CD4-positive, alpha-beta T cell treated with Interleukin-15 for 4 hours (primary cell): ENCODE measurements around the gene GRAMD1C.
"Not testable (repeated sequence)": the region's sequence is repeated elsewhere in the genome, so short reads cannot be mapped to it uniquely, and the experiment has no call there.

Source experiments
- DNase-seq: peaks from one replicate; pipeline ENCODE4 v3.0.0-alpha.2; 2020; ENCODE audit warnings: low spot score

The GRAMD1C gene

GRCh38 chr3:113838631-113839209 lies at the start of gene GRAMD1C:
Gene GRAMD1C (plus strand): TSS chr3:113838788. CDS start chr3:113838910, 122 bp downstream.
- peak; percentile 87 for DNase-seq

GRCh38 chr3:113791381-113791780 lies 47.2 kb upstream of the GRAMD1C start:
- DNase-seq, result no peak

- DNase-seq, result no peak
These were observed 44.1 kb upstream of the GRAMD1C start for GRCh38 chr3:113794526-113794925.

GRCh38 chr3:113795693-113796092 lies 42.9 kb upstream of the GRAMD1C start:
- no peak for DNase-seq

GRCh38 chr3:113802795-113803455 lies 35.7 kb upstream of the GRAMD1C start:
- no peak for DNase-seq

- no peak for DNase-seq
These were observed 33.9 kb upstream of the GRAMD1C start for GRCh38 chr3:113804661-113805060.

GRCh38 chr3:113805249-113805648 lies 33.3 kb upstream of the GRAMD1C start:
- no peak for DNase-seq

GRCh38 chr3:113812854-113813253 lies 25.7 kb upstream of the GRAMD1C start:
- DNase-seq, result no peak

GRCh38 chr3:113819866-113820265 lies 18.7 kb upstream of the GRAMD1C start:
- no peak for DNase-seq

- no peak for DNase-seq
These were observed 13.5 kb upstream of the GRAMD1C start for GRCh38 chr3:113825090-113825489.

- no peak for DNase-seq
These were observed 10.0 kb upstream of the GRAMD1C start for GRCh38 chr3:113828600-113828999.

- no peak for DNase-seq
These were observed 8.8 kb upstream of the GRAMD1C start for GRCh38 chr3:113829576-113830354.

- DNase-seq, result no peak
These were observed 7.6 kb upstream of the GRAMD1C start for GRCh38 chr3:113831103-113831355.

- no peak for DNase-seq
These were observed 6.0 kb upstream of the GRAMD1C start for GRCh38 chr3:113832477-113833164.

- no peak for DNase-seq
These were observed 3.6 kb upstream of the GRAMD1C start for GRCh38 chr3:113834983-113835382.

GRCh38 chr3:113839551-113839950 lies 963 bp downstream of the GRAMD1C start:
- DNase-seq, result no peak

- peak; percentile 39 for DNase-seq
These were observed 6.1 kb downstream of the GRAMD1C start for GRCh38 chr3:113844622-113845222.

GRCh38 chr3:113847247-113847646 lies 8.7 kb downstream of the GRAMD1C start:
- DNase-seq, result no peak

GRCh38 chr3:113847664-113848461 lies 9.3 kb downstream of the GRAMD1C start:
- DNase-seq, result no peak

- not testable (repeated sequence) for DNase-seq
These were observed 10.5 kb downstream of the GRAMD1C start for GRCh38 chr3:113849071-113849470.

- not testable (repeated sequence) for DNase-seq
These were observed 11.3 kb downstream of the GRAMD1C start for GRCh38 chr3:113849841-113850240.

- not testable (repeated sequence) for DNase-seq
These were observed 11.8 kb downstream of the GRAMD1C start for GRCh38 chr3:113850391-113850790.
